ENCODE data around the gene CCL17.
A peak's percentile ranks its signal among the peaks of the same experiment; 100 is the strongest.

CCL17 gene

DNA sequence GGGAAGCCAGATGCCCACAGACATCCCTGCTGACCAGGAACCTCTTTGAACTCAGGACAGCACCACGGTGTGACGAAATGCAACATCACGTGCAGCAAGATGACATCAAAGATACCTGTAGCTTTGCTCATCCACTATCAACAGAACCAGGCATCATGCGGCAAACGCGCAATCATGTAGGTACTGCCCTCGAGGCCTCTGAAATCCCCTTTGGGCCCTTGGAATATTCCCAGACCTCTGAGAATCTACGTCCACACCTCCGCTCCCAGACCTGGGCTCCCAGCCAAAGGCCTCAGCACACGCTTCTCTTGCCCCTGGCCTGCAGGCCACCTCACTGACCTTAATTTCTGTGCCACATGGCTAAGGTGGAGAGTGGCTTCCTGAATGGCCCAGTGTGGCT, 25.0 kb upstream of the CCL17 start:
- no peak for DNase-seq

GRCh38 chr16:57380671-57381462, 23.7 kb upstream of the CCL17 start:
- no peak for DNase-seq

DNA sequence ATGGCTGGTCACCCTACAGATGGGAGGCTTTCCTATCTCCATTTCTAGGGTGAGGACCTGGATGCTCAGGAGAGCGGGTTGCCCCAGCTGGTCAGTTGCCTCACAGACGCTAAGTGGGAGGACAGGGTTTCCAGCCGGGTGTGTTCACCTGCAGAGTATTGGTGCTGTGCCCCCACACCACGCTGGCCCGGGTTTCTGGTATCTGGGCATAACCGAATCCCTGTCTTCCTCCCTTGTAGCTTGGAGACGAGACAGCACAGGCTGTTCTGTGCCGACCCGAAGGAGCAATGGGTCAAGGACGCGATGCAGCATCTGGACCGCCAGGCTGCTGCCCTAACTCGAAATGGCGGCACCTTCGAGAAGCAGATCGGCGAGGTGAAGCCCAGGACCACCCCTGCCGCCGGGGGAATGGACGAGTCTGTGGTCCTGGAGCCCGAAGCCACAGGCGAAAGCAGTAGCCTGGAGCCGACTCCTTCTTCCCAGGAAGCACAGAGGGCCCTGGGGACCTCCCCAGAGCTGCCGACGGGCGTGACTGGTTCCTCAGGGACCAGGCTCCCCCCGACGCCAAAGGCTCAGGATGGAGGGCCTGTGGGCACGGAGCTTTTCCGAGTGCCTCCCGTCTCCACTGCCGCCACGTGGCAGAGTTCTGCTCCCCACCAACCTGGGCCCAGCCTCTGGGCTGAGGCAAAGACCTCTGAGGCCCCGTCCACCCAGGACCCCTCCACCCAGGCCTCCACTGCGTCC, 22.6 kb upstream of the CCL17 start:
- DNase-seq = no peak

GRCh38 chr16:57382535-57383275, 21.9 kb upstream of the CCL17 start:
- no peak for DNase-seq

GRCh38 chr16:57383276-57384247, 21.0 kb upstream of the CCL17 start:
- no peak for DNase-seq

DNA sequence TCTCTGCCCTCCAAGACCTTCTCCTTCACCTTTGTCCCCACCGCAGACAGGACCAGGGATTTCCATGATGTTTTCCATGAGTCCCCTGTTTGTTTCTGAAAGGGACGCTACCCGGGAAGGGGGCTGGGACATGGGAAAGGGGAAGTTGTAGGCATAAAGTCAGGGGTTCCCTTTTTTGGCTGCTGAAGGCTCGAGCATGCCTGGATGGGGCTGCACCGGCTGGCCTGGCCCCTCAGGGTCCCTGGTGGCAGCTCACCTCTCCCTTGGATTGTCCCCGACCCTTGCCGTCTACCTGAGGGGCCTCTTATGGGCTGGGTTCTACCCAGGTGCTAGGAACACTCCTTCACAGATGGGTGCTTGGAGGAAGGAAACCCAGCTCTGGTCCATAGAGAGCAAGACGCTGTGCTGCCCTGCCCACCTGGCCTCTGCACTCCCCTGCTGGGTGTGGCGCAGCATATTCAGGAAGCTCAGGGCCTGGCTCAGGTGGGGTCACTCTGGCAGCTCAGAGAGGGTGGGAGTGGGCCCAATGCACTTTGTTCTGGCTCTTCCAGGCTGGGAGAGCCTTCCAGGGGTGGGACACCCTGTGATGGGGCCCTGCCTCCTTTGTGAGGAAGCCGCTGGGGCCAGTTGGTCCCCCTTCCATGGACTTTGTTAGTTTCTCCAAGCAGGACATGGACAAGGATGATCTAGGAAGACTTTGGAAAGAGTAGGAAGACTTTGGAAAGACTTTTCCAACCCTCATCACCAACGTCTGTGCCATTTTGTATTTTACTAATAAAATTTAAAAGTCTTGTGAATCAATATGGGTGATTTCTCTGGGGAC, 20.1 kb upstream of the CCL17 start:
- DNase-seq = no peak

DNA sequence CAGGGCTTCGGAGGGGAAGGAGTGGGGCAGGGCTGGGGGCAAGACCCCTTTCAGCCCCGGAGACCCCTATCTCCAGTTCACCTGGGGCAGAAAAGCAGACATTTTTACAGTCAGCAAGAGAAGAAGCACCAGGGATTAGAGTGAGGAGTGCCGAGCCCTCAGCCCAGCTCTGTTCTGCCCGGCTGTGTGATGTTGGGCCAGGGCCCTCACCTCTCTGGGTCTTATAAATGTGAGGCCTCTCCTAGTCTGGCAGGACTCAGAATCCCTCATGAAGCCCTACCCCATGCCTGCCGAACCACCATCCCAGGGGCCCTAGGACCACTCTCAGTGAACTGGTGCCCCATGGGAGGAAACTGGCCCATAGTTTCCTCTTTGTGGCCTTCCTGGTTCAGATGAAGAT, 19.5 kb upstream of the CCL17 start:
- no peak for DNase-seq

DNA sequence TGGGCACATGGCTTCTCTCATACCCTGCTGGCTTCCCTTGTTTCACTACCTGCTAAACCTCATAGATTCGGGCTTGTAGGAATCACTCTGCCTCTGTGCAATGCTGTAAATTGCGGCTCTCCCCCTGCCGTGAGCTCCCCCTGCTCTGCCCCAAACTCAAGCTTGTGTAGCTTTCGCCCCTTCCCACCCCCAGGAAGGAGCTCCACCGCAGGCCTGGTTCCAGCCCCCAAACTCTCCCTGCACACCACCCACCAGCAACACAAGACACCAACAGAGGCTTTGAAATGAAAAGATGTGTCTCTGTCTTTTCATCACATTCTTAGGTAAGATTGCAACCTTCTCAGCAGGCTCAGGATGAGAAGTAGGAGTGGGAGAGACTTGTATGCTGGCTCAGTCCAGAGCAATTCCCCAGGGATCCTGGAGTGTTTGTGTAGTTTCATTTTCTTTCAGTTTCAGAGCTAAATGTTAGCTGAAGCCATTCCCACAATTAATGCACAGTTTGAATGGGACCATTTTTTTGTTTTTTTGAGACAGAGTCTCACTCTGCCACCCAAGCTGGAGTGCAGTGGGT, 18.1 kb upstream of the CCL17 start:
- peak; percentile 18 for DNase-seq

DNA sequence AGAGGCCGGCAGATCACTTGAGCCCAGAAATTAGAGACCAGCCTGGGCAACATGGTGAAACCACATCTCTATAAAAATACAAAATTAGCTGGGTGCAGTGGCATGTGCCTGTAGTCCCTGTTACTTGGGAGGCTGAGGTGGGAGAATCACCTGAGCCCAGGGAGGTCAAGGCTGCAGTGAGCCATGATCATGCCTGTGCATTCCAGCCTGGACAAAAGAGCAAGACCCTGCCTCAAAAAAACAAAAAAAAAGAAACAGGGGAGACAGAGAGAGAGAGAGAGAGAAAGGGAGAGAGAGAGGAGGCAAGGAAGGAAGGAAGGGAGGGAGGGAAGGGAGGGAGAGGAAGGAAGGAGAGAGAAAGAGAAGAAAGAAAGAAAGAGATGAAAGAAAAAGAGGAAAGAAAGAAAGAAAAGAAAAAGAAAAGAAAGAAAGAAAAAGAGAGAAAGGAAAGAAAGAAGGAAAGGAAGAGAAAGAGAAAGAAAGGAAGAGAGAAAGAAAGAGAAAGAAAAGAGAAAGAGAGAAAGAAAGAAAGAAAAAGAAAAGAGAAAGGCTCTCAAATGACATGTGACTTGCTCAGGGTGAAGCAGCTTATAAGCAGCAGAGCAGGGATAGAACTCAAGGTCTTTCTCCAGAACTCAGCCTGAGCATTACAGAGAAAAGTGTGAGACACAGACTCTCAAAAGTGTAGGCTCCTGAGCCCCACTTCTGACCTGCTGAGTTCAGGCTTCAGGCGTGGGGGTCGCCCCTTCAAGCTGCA, 16.8 kb upstream of the CCL17 start:
- DNase-seq = no peak

- DNase-seq = no peak
Measured at GRCh38 chr16:57388359-57389086, 16.0 kb upstream of the CCL17 start.

- DNase-seq = no peak
Measured at GRCh38 chr16:57389087-57389468, 15.5 kb upstream of the CCL17 start.

- no peak for DNase-seq
Measured at GRCh38 chr16:57390636-57391295, 13.8 kb upstream of the CCL17 start.

DNA sequence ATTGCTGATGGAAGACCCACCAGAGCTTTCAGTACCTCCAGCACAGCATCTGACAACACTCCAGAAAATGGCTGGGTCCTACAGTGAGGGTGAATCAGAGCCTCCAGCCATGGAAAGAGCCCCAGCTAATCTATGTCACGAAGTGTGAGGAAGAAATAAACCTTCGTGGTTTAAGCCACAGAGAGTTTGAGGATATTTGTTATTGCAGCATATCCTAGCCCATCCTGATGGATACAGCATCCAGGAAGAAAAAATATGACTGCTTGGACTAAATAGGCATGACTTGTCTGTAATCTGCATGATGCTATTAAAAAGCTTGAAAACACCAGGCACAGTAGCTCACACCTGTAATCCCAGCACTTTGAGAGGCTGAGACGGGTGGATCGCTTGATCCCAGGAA, 13.3 kb upstream of the CCL17 start:
- DNase-seq = no peak

GRCh38 chr16:57391708-57392107, 12.9 kb upstream of the CCL17 start:
- DNase-seq = no peak

GRCh38 chr16:57392694-57393093, 11.9 kb upstream of the CCL17 start:
- no peak for DNase-seq

DNA sequence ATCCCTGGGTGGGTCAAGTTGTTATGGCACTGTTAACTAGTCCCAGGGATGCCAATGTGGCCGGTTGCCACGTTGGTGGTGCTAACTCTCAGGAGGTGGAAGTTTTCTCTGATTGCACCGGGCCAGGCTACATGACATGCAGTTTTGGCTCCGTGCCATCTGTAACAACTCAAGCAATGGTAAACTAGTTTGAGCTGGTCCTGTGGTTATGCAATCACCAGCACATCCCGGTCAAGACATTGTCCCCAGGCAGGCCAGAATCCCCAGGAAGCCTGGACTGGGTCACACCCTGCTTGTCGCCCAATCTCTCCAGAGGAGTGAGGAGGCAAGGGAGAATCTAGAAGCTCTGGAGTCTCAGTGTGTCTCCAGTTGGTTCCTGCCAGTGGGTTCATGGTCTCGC, 10.1 kb upstream of the CCL17 start:
- DNase-seq = peak; percentile 8

DNA sequence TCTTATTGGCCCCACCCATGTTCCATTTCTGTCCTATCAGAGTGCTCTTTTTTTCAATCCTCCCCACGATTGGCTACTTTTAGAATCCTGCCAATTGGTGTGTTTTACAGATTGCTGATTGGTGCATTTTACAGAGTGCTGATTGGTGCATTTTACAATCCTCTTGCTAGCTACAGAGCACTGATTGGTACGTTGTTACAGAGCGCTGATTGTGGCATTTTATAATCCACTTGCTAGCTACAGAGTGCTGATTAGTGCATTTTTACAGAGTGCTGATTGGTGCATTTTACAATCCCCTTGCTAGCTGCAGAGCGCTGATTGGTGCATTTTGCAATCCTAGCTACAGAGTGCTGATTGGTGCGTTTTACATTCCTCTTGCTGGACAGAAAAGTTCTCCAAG, 9.5 kb upstream of the CCL17 start:
- no peak for DNase-seq

- no peak for DNase-seq
Measured at GRCh38 chr16:57396786-57397185, 7.8 kb upstream of the CCL17 start.

DNA sequence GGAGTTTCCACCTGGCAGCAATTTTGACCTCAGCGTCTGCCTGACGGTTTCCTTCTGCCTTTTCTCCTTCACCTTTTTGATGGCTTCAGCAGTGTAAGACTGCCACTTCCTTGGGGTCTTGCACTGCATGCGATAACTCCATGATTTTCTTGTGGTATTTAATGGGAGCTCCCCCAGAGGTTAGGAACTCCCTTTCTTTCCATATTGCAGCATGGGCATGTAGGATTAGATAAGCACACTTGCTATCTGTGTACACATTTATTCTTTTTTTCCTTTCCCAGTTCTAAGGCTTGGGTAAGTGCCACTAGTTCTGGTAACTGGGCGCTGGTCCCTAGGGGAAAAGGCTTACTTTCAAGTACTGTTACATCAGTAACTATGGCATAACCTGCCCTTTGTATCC, 7.1 kb upstream of the CCL17 start:
- DNase-seq = peak; percentile 51
